ENCODE results near the gene ATF4. TPM values are rescaled to one million over a fixed set of nuclear protein-coding genes. Genes with fewer than 3 reads are reported as not detected.
"Not testable (repeated sequence)": the region's sequence is repeated elsewhere in the genome, so short reads cannot be mapped to it uniquely, and the experiment has no call there.

The ATF4 gene
- total and polyA plus RNA-seq, 2 of the 13 experiments (the other 11 are each of a cell fraction or from before 2014, with no cell fraction given) = 486 to 1,297 TPM

- 58% methylated on average over 5 of the region's 5 CpGs for WGBS (ENCODE audit: low lambda C conversion rate)
- DNase-seq (ENCODE audit: low spot score); FAIRE-seq; CTCF ChIA-PET (ENCODE audit: low intra/inter-chr PET ratio, low total read pairs); H2AFZ ChIP-seq (ENCODE audit: low read length); BruUV-seq (replicated peaks); H3K9me3 ChIP-seq (ENCODE audit: low read length); ATAC-seq; in situ Hi-C loops (cut with HindIII; ENCODE audit: extremely low pct_ligation_motif_present, low pct_unique_long_range_greater_than_20kb); intact Hi-C loops (cut with micrococcal nuclease; ENCODE audit: unreplicated experiment); H3K27me3 ChIP-seq (ENCODE audit: control insufficient read depth in 1 of 2, insufficient read depth in 2 of 2, low read length in 2 of 2): not testable (repeated sequence)
- Histone ChIP-seq H3K4me1 (ENCODE audit: insufficient read depth, low read length) (peaks cover 61% of the 10 kb centered on the region), H4K20me1 (ENCODE audit: insufficient read depth, low read length) (peaks cover 48% of the 10 kb centered on the region), H3K79me2 (ENCODE audit: insufficient read depth, low read length) (peaks cover 40% of the 10 kb centered on the region), H3K9ac (ENCODE audit: insufficient read depth, low read depth, low read length) (peak overlapping the region; percentile 100), H3K36me3 (replicated peaks in 1 of 2; ENCODE audit: control insufficient read depth in 1 of 2, insufficient read depth in 2 of 2, low read length in 2 of 2) (peaks cover 16 to 24% of the 10 kb centered on the region in 2 experiments; a peak in 4 of 5 replicates), H3K4me2 (ENCODE audit: low read depth, low read length) (peak overlapping the region; percentile 96), H3K4me3 (replicated peaks in 1 of 3; ENCODE audit: insufficient read depth in 1 of 3, low read depth in 2 of 3, low read length in 3 of 3) (peak overlapping the region; percentile 98 to 100 (median 100); a peak in 5 of 6 replicates), H3K27ac (ENCODE audit: extremely low read length, insufficient read depth, low read length) (peak overlapping the region; percentile 100)
- TF ChIP-seq FOXO4 (CRISPR knock-in tag; conservative IDR thresholded peaks at IDR 0.05) (0 out of 2 replicates have a peak, but pooled peaks have one; percentile 32), ZC3H4 (CRISPR knock-in tag; IDR thresholded peaks at IDR 0.05; ENCODE audit: borderline replicate concordance) (0 out of 2 replicates have a peak, but pooled peaks have one; percentile 70)
- POLR2A ChIA-PET = interaction anchor here (1.2 to 11.2 kb wide), 9 partner anchors 8 to 522 kb away, joined by 4 to 167 read pairs (median 8); partner anchors contain the start of genes MIEF1, RPL3 and RPS19BP1
These were observed 1.7 kb downstream of the ATF4 start for GRCh38 chr22:39522091-39522490.

DNA sequence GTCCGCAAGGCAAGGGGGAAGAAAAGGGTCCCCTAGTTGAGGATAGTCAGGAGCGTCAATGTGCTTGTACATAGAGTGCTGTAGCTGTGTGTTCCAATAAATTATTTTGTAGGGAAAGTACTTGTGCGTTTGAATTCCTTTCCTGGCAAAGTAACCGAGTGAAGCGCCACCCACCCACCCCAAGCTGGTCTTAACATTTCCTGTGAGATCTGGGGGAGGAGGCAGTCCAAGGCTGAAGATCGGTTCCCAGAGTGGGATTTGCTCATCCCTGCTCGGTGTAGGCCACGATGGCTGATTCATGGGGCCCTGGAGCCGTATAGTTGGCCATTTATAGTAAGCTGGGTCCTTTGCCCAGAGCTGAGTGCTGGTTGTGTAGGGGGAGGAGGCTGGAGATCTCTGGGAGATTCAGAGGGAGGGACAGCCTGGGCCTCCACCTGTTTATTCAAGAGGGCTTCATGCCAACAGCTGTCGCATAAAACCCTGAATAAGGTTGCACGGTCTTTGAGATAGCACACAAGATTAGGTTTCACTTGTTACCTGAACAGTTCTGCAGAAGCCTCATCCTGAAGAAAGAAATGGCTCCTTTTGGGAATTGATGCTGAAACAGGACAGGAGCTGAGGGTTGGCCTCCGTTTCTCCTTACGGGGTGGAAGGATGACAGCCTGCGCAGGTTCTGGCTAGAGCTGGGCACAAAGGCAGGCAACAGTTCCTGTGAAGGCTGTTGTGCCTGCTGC, 2.4 kb downstream of the ATF4 start:
- in situ Hi-C loops (cut with HindIII; ENCODE audit: extremely low pct_ligation_motif_present, low pct_unique_long_range_greater_than_20kb) = no loop called here
- Histone ChIP-seq H3K4me1 (ENCODE audit: insufficient read depth, low read length) (peaks cover 68% of the 10 kb centered on the region), H3K36me3 (replicated peaks in 1 of 2; ENCODE audit: control insufficient read depth in 1 of 2, insufficient read depth in 2 of 2, low read length in 2 of 2) (peaks cover 14 to 24% of the 10 kb centered on the region in 2 experiments; a peak in 4 of 5 replicates), H4K20me1 (ENCODE audit: insufficient read depth, low read length) (peaks cover 53% of the 10 kb centered on the region), H3K4me3 (replicated peaks in 1 of 3; ENCODE audit: insufficient read depth in 1 of 3, low read depth in 2 of 3, low read length in 3 of 3) (peak overlapping the region in 2 of 3 experiments; percentile 42 to 100; a peak in 3 of 6 replicates), H3K9ac (ENCODE audit: insufficient read depth, low read depth, low read length) (peak overlapping the region; percentile 35), H3K9me3 (ENCODE audit: low read length) (no peaks in the 10 kb centered on the region), H3K27ac (ENCODE audit: extremely low read length, insufficient read depth, low read length) (peak overlapping the region; percentile 28), H3K27me3 (ENCODE audit: control insufficient read depth in 1 of 2, insufficient read depth in 2 of 2, low read length in 2 of 2) (no peaks in the 10 kb centered on the region; a peak in 1 of 5 replicates), H2AFZ (ENCODE audit: low read length) (no peak overlapping the region), H3K4me2 (ENCODE audit: low read depth, low read length) (peak overlapping the region; percentile 96), H3K79me2 (ENCODE audit: insufficient read depth, low read length) (peaks cover 40% of the 10 kb centered on the region)
- intact Hi-C loops (cut with micrococcal nuclease; ENCODE audit: unreplicated experiment) = no loop called here
- FAIRE-seq (no peak), ATAC-seq (no peak), DNase-seq (ENCODE audit: low spot score) (no peak)
- 62% methylated on average over 14 of the region's 14 CpGs for WGBS (ENCODE audit: low lambda C conversion rate)
- CTCF ChIA-PET (ENCODE audit: low intra/inter-chr PET ratio, low total read pairs) = no interaction called here
- BruUV-seq (replicated peaks) = no TSS peak
- POLR2A ChIA-PET = interaction anchor here (0.8 to 11.2 kb wide), 13 partner anchors 8 to 522 kb away, joined by 3 to 167 read pairs (median 6); partner anchors contain the start of genes MIEF1, RPL3 and RPS19BP1
- TF ChIP-seq, protein P1, sequence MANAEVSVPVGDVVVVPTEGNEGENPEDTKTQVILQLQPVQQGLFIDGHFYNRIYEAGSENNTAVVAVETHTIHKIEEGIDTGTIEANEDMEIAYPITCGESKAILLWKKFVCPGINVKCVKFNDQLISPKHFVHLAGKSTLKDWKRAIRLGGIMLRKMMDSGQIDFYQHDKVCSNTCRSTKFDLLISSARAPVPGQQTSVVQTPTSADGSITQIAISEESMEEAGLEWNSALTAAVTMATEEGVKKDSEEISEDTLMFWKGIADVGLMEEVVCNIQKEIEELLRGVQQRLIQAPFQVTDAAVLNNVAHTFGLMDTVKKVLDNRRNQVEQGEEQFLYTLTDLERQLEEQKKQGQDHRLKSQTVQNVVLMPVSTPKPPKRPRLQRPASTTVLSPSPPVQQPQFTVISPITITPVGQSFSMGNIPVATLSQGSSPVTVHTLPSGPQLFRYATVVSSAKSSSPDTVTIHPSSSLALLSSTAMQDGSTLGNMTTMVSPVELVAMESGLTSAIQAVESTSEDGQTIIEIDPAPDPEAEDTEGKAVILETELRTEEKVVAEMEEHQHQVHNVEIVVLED (CRISPR knock-in tag; IDR thresholded peaks at IDR 0.05; ENCODE audit: borderline replicate concordance) = 0 out of 2 replicates have a peak, but pooled peaks have one; percentile 37
- peak; percentile 67; the same call in 1 of the 2 replicates for TF ChIP-seq ZNF816 (CRISPR knock-in tag; IDR thresholded peaks at IDR 0.05; ENCODE audit: borderline replicate concordance)
- no peak for TF ChIP-seq ZFP82 (CRISPR knock-in tag; IDR thresholded peaks at IDR 0.05; ENCODE audit: borderline replicate concordance)
- 0 out of 2 replicates have a peak, but pooled peaks have one; percentile 24 for TF ChIP-seq ZNF670 (CRISPR knock-in tag; IDR thresholded peaks at IDR 0.05; ENCODE audit: borderline replicate concordance)
- TF ChIP-seq CCDC6 (CRISPR knock-in tag; IDR thresholded peaks at IDR 0.05) = 0 out of 2 replicates have a peak, but pooled peaks have one; percentile 20
- TF ChIP-seq, protein P2, sequence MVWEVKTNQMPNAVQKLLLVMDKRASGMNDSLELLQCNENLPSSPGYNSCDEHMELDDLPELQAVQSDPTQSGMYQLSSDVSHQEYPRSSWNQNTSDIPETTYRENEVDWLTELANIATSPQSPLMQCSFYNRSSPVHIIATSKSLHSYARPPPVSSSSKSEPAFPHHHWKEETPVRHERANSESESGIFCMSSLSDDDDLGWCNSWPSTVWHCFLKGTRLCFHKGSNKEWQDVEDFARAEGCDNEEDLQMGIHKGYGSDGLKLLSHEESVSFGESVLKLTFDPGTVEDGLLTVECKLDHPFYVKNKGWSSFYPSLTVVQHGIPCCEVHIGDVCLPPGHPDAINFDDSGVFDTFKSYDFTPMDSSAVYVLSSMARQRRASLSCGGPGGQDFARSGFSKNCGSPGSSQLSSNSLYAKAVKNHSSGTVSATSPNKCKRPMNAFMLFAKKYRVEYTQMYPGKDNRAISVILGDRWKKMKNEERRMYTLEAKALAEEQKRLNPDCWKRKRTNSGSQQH (CRISPR knock-in tag; IDR thresholded peaks at IDR 0.05; ENCODE audit: low read depth) = peak; percentile 21; the same call in 1 of the 2 replicates

Data from HepG2 (cell line).